Activated CD4-positive, CD25-positive, alpha-beta regulatory T cell treated with anti-CD3 and anti-CD28 coated beads, Interleukin-2, amount 50 U/mL, for 24 hours (primary cell): ENCODE results near the gene ACTR6.
"Not testable (repeated sequence)": the region's sequence is repeated elsewhere in the genome, so short reads cannot be mapped to it uniquely, and the experiment has no call there.

Experiments
- ATAC-seq, 2 donors: fragments of 150-1000 bp; cut with Tn5 transposase; one replicate each; pipeline ENCODE4 v1.10.0; 2021; ENCODE audit warnings: mild to moderate bottlenecking in 1 of 2, moderate library complexity in 1 of 2

ACTR6 gene

GRCh38 chr12:100185361-100185894, 15.2 kb upstream of the ACTR6 start:
- no peak for ATAC-seq

- ATAC-seq = no peak
Observed at GRCh38 chr12:100186071-100186470, 14.5 kb upstream of the ACTR6 start.

GRCh38 chr12:100187068-100187467, 13.5 kb upstream of the ACTR6 start:
- no peak for ATAC-seq

- ATAC-seq = no peak
Observed at GRCh38 chr12:100187857-100188519, 12.6 kb upstream of the ACTR6 start.

GRCh38 chr12:100188888-100189635, 11.6 kb upstream of the ACTR6 start:
- ATAC-seq = not testable (repeated sequence)

GRCh38 chr12:100189636-100190394, 10.8 kb upstream of the ACTR6 start:
- ATAC-seq = no peak

GRCh38 chr12:100193085-100193484, 7.5 kb upstream of the ACTR6 start:
- ATAC-seq = no peak

GRCh38 chr12:100197486-100197885, 3.1 kb upstream of the ACTR6 start:
- no peak for ATAC-seq

GRCh38 chr12:100199023-100199346, 1.6 kb upstream of the ACTR6 start:
- ATAC-seq = no peak

GRCh38 chr12:100199347-100200149, 1.1 kb upstream of the ACTR6 start:
- ATAC-seq = peak; percentile 62 to 76

GRCh38 chr12:100201604-100202423, 1.2 kb downstream of the ACTR6 start:
- no peak for ATAC-seq

- no peak for ATAC-seq
Observed at GRCh38 chr12:100207311-100207710, 6.7 kb downstream of the ACTR6 start.

GRCh38 chr12:100208834-100209233, 8.2 kb downstream of the ACTR6 start:
- ATAC-seq = no peak

- no peak for ATAC-seq
Observed at GRCh38 chr12:100211698-100212097, 11.1 kb downstream of the ACTR6 start.

- no peak for ATAC-seq
Observed at GRCh38 chr12:100213016-100213891, 12.6 kb downstream of the ACTR6 start.

GRCh38 chr12:100214518-100214917, 13.9 kb downstream of the ACTR6 start:
- ATAC-seq = no peak

- no peak for ATAC-seq
Observed at GRCh38 chr12:100215209-100215608, 14.6 kb downstream of the ACTR6 start.

- no peak for ATAC-seq
Observed at GRCh38 chr12:100216337-100216736, 15.7 kb downstream of the ACTR6 start.

GRCh38 chr12:100219328-100220109, 18.9 kb downstream of the ACTR6 start:
- ATAC-seq = no peak

- no peak for ATAC-seq
Observed at GRCh38 chr12:100221523-100221922, 20.9 kb downstream of the ACTR6 start.
